GM12865 (cell line): ENCODE results near the gene GRB10.

Source experiments
- DNase-seq: peaks from one replicate; pipeline ENCODE4 v3.0.0; 2010; ENCODE audit warnings: low read depth
- H3K4me3 ChIP-seq: 2 replicates; pipeline ENCODE4 v1.5.1; 2011; ENCODE audit warnings: mild to moderate bottlenecking, low read depth, low read length, control low read depth
- TF ChIP-seq, protein P1 (sequence below): IDR thresholded peaks from 2 replicates; pipeline ENCODE4 v1.5.1; 2011; ENCODE audit warnings: low read length, control low read depth, low read depth, inconsistent platforms; ENCODE audit not compliant: insufficient read depth; ENCODE audit errors: missing control alignments

Gene GRB10

DNA sequence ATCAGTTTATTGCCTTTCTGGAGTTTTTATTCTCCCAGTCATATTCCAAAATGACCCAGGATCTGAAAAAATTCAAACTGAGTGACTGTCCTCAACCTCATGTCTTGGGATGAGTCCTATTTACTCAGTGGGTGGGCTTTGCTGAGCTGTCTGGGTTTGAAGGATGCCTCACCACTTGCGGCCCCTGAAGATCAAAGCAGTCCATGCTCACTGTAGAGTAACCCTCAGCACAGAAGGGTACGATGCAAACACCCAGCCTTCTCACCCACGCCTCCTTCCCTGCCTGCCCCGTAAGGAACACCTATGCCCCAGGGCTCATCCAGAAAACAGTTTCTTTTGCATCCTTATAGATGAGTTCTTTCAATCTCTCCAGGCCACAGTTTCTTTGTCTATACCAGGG lies 42.2 kb upstream of the GRB10 start:
- TF ChIP-seq, protein P1, sequence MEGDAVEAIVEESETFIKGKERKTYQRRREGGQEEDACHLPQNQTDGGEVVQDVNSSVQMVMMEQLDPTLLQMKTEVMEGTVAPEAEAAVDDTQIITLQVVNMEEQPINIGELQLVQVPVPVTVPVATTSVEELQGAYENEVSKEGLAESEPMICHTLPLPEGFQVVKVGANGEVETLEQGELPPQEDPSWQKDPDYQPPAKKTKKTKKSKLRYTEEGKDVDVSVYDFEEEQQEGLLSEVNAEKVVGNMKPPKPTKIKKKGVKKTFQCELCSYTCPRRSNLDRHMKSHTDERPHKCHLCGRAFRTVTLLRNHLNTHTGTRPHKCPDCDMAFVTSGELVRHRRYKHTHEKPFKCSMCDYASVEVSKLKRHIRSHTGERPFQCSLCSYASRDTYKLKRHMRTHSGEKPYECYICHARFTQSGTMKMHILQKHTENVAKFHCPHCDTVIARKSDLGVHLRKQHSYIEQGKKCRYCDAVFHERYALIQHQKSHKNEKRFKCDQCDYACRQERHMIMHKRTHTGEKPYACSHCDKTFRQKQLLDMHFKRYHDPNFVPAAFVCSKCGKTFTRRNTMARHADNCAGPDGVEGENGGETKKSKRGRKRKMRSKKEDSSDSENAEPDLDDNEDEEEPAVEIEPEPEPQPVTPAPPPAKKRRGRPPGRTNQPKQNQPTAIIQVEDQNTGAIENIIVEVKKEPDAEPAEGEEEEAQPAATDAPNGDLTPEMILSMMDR, result no peak
- H3K4me3 ChIP-seq, result no peak overlapping the region
- no peak for DNase-seq

DNA sequence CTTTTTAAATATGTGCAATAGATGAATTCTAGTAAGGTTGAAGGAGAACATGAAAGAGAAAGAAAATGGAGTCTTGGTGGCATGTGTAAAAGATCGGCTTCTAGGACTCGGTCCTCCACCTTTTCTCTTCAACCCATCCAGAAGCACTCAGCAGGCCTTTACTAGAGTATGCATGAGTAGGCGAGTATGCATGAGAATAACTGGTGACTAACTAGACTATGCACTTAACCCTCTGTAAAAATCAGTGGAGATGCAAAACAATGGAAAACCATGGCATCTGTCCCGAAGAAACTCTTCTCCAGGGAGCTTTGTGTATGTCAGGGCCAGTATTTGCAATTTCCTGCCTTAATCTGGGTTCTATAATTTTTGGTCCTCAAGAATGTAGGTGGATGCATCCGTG lies 40.0 kb upstream of the GRB10 start:
- TF ChIP-seq, protein P1, result no peak
- no peak overlapping the region for H3K4me3 ChIP-seq
- no peak for DNase-seq

DNA sequence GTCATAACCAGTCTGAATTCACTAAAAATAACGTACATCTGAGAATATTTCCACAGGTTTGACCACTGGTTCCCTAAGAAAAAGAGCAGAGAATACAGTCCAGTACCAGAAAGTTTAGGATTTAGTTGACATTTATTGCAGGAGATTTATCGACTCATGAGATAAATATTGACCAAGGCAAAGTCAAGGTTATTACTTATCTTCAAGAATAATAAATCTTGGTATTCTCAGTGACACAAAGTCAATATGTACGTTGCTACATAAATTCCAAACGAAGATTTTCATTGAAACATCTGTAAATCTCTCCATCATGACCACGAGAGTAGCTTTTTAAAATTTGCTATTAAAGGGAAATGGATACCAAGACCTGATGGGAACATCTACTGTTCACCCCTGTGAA lies 39.4 kb upstream of the GRB10 start:
- no peak overlapping the region for H3K4me3 ChIP-seq
- TF ChIP-seq, protein P1, result no peak
- no peak for DNase-seq

DNA sequence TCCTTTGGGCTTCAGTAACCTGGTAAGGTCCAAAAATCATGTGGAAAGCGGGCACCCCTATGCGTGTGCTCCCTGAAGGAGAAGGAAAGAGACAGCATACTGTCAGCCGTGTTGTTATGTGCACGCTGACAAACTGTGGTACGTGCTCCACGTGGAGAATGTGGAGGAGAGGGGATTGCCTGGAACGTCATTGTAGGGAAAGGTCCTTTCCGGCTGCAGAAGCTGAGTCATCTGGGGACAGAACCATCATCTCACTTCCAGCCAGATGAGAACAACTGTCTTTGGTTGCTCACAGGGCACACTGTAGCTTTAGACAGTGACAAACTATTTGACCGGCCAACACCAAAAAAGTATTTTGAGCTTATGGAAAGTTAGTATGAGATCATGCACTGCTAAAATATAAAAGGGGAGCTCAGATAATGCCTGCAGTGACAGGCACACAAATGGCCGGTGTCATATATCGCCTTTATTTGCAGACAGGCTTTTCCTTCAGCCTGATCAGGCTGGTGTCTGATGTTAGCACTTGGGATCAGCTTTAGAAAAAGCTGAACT lies 38.8 kb upstream of the GRB10 start:
- no peak for DNase-seq
- TF ChIP-seq, protein P1, result no peak
- no peak overlapping the region for H3K4me3 ChIP-seq

DNA sequence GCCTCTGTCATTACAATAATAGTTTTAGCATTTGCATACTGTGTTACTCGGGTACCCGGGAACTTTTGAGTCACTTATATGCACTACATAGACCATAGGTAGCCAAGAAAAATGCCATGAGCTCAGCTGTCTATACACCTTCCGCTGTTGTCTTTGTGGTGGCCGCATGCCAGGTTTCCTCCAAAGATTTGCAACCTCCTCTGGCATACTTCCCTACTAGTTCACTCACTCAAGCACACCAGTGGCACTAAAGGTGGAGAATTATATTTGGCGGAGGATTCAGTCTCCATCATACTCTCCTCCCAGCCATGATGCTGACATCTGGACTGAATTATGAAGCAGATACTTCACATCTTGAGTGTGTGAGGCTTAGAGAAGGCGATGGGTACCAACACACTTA lies 35.6 kb upstream of the GRB10 start:
- H3K4me3 ChIP-seq, result no peak overlapping the region
- DNase-seq, result no peak
- TF ChIP-seq, protein P1, result no peak

DNA sequence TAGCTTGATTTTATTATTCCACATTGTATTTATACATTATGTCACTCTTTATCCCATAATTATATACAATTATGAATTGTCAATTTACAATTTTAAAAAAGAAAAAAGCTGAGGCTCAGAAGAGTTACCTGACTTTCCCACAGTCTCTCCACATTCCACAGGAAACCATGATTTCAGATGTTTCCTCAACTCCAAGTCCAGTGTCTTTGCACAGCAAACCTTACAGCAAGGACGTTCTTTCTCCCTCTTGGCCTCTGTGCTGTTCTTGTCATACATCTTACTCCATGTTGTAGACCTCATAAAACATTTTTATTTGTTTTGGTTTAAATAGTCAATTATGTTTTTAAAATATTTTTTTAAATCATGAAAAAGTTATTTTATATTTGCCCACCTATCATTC lies 34.9 kb upstream of the GRB10 start:
- no peak for DNase-seq
- no peak overlapping the region for H3K4me3 ChIP-seq
- TF ChIP-seq, protein P1, result no peak

DNA sequence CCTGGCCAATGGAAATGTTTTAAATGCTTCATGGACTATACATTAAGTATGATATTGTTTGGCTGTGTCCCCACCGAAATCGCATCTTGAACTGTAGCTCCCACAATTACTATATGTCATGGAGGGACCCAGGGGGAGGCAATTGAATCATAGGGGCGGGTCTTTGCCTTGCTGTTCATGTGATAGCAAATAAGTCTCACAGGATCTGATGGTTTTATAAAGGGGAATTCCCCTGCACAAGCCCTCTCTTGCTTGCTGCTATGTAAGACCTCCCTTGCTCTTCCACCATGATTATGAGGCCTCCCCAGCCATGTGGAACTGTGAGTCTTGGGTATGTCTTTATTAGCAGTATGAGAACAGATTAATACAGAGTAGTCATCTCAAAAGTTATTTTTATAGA lies 32.4 kb upstream of the GRB10 start:
- DNase-seq, result no peak

More for the DNA sequence above, 32.4 kb upstream of the GRB10 start:
- no peak overlapping the region for H3K4me3 ChIP-seq
- TF ChIP-seq, protein P1, result no peak
